CD4-positive, alpha-beta T cell treated with Interleukin-15 for 4 hours (primary cell): ENCODE measurements around the gene AVPR1B.

Experiments
- DNase-seq: peaks from one replicate; pipeline ENCODE4 v3.0.0-alpha.2; 2020; ENCODE audit warnings: low spot score

AVPR1B gene

GRCh38 chr1:206117151-206117948, at the start of gene AVPR1B:
TSS of gene AVPR1B (minus strand) at chr1:206117388. CDS start at chr1:206116890, 498 bp downstream.
- no peak for DNase-seq

DNA sequence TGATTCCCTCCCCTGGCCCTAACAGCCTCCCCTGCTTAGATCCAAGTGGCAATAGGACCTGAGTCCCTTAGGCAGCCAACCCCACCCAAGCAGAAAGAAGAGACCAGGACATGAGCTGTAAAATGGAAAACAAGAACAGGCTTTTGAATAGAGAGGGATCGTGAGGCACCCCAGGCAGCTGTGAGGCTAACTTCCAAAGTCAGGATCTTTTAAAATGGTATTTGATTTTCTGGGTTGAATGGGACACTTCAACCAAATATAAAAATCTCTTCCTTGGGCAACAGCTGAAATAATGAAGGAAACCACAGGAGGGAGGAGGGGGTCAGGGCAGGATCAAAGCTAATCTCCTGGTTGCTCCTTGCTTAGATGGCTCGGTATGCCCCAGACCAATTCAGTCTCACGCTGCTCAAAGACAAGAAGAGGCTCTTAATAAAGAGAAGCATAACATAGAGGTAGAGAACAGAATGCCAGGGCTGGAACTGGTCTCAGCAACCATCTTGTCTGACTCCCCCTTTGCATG, 28.6 kb upstream of the AVPR1B start:
- no peak for DNase-seq

- no peak for DNase-seq
Observed at GRCh38 chr1:206144605-206145004, 27.4 kb upstream of the AVPR1B start.

DNA sequence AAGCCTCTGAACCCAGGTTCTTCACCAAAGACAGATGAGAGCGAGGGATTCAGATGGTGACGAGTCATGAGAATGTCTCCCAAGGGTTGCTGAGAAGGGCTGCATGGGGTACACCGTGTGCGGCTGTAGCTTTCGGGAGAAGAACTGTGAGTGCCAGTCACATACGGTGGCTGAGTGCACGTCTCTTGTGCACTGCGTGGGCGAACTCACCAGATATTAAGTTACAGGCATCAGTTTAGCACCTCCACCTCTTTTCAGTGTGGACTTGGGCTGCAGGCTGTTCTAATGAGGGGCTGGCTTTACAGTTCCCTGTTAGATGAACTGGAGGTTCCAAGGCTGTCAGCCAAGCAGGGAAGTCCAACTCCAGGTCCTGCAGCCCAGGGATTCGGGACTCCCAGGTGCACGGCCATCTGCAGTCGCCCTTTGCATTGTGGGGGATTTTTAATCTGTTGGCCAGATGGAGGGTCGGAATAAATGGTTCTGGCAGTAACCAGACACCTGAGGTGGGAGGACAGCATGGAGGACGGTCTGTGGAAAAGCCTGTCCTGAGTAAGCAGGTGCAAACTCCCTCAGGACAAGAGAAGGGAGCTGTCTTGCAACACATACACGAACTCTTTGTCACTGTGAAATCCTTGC, 26.5 kb upstream of the AVPR1B start:
- DNase-seq, result no peak

GRCh38 chr1:206142770-206143169, 25.6 kb upstream of the AVPR1B start:
- no peak for DNase-seq

DNA sequence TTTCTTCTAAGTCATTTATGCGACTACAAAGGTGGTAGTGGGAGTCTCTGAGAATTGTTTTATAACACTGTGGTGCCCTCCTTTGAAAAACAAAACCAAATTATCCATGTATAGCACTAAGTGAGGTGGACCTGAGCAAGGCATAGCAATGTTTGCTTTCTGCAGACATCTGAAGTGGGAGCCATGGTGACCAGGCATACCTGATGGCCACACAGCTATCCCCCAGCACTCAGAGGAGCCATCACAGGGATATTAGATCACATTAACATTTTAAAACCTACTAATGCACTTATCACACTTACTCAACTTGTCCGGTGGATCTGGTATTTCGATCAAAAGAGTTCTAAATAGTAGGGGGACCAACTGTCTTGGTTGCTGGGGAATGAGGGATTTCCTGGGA, 24.8 kb upstream of the AVPR1B start:
- no peak for DNase-seq

- no peak for DNase-seq
Observed at GRCh38 chr1:206136241-206136640, 19.1 kb upstream of the AVPR1B start.

DNA sequence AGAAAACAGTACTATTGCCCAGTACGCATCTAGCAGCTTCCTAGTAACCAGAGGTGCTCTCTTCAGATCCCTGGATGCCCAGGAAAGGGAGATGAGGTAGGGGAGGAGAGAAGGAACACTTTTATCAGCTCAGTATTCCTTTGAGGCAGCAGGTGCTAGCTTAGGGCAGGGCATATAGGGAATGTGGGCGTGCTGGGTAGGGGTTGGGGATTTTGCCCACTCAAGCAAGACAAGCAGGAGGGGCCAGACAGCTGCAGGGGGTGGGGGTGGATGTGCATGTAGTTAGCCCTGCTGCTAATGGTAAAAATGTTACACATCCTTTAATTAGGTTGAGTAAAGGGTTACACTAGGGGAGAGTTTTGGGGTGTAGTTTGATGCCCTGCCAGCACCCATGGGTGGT, 18.1 kb upstream of the AVPR1B start:
- no peak for DNase-seq

- no peak for DNase-seq
Observed at GRCh38 chr1:206133751-206134415, 16.7 kb upstream of the AVPR1B start.

DNA sequence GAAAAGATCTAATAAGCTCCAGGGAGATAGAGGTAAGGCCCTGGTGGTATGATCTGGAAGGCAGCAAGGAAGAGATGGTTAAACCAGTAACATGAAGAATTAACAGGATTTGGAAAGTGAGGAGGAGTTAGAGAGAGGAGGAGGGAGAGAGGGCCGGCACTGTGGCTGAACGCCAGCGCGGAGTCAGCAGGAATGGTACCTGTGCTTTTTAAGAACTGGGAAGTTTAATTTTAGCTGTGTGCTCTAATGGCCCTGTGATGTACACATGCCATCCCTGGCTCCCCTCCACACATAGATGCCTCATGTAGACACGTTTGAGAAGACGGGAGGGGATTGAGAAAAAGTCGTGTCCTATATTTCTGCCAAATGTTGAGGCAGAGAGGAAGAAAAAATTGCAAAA, 13.8 kb upstream of the AVPR1B start:
- no peak for DNase-seq

DNA sequence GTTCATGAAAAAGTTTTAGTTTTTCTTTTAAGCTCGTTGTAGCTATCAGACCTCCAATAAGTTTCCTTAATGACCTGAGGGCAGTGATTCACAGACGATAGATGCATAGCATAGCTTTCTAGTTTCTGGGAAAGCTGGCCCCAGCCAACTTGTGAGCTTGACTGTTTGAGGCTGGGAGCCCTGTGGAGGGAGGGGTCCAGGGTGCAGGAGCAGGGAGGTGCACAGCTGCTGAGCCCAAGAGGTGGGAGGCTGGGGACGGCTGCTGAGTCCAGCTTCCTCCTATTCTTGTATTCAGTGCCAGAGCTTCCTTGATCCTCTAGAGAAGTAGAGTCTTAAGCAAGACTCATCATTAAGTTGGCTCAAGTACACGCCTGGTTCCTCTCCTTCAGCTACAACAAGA, 11.0 kb upstream of the AVPR1B start:
- no peak for DNase-seq

GRCh38 chr1:206127336-206127735, 10.1 kb upstream of the AVPR1B start:
- DNase-seq, result no peak

- DNase-seq, result no peak
Observed at GRCh38 chr1:206125346-206125745, 8.2 kb upstream of the AVPR1B start.

- no peak for DNase-seq
Observed at GRCh38 chr1:206122686-206123085, 5.5 kb upstream of the AVPR1B start.

DNA sequence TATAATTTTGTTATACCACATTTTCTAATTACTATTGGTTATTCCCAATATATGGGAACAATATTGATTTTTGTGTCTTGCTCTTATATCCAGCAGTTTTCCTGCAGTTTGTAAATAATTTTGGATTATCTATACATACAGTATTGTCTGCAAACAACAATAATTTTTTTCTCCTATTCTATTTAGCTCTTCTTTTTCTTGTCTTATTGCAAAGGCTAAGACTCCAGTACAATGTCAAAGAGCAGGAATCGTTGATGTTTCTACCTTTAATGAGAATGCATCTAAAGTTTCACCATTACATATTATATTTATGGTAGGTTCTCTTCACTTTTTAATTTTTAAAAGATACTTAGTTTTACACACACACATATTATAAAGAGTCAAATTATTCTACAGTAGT, 4.1 kb upstream of the AVPR1B start:
- DNase-seq, result no peak

DNA sequence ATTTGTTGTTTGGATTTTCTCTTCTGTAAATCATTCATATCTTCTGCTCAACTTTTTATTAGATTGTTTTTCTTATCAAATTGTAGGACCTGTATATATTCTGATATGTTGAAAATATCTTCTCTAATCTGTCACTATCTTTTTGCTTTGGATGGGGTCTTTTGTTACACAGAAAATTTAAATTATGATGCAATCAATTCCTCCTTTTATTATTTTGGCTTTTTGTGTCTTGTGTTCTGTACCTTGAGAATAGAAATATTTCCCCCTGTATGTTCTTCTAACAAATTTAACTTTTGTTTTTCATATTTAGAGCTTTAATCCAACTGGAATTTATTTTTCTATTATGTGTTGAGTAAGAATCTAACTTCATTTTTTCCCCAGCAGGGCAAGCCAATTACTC, 3.2 kb upstream of the AVPR1B start:
- DNase-seq, result no peak

DNA sequence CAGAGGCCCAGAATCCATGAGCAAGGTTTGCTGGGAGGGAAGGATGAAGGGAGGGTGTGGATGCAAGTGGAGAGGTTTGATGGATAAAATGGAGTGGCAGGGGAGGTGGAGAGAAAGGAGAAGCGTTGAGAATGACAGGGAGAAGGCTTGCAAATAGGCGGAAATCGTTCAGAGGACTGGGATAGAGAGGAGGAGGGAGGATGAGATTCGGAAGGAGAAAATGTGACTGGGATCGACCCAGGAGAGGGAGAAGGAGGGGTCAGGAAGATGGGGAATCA, 376 bp downstream of the AVPR1B start:
- DNase-seq, result no peak

DNA sequence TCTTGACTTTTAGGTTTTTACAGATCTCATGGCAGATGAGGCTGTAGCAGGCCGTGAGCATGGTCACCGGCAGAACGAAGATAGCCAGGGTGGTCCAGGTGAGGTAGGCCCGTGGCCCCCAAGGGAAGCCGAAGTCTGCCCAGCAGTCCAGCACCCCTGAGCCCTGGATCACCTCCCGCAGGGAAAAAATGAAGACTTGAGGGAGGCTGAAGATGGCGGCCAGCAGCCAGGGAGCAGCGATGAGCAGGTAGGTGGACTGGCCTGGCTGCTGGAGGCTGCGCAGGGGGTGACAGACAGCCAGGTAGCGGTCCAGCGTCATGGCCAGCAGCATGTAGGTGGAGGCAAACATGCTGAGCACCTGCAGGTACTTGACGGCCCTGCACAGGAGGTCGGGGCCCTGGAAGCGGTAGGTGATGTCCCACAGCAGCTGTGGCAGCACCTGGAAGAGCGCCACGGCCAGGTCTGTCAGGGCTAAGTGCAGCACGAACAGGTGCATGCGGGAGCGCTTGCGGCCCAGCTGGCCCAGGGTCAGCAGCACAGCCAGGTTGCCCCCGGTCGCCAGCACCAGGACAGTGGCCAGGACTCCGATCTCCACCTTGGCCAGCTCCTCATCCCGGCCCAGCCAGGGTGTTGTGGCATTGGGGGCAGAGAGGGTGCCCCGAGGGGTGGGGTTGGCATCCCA, 856 bp downstream of the AVPR1B start:
- no peak for DNase-seq

DNA sequence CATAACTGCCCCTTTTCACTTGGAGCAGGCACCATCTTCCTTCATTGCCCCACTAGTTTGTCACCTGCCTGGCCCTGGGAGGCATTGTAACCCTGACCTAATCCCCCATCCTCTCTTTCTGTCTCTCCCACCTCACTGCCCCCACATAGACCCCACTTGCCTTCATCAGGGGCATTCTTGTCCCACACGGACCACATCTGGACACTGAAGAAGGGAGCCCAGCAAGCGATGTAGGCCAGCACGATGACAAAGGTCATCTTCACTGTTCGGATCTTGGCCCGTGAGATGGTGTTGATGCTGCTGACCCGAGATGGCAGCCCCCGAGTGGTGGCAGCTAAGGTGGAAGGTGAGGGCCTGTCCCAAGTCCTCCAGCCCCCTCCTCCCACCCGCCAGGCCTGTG, 1.4 kb downstream of the AVPR1B start:
- no peak for DNase-seq

DNA sequence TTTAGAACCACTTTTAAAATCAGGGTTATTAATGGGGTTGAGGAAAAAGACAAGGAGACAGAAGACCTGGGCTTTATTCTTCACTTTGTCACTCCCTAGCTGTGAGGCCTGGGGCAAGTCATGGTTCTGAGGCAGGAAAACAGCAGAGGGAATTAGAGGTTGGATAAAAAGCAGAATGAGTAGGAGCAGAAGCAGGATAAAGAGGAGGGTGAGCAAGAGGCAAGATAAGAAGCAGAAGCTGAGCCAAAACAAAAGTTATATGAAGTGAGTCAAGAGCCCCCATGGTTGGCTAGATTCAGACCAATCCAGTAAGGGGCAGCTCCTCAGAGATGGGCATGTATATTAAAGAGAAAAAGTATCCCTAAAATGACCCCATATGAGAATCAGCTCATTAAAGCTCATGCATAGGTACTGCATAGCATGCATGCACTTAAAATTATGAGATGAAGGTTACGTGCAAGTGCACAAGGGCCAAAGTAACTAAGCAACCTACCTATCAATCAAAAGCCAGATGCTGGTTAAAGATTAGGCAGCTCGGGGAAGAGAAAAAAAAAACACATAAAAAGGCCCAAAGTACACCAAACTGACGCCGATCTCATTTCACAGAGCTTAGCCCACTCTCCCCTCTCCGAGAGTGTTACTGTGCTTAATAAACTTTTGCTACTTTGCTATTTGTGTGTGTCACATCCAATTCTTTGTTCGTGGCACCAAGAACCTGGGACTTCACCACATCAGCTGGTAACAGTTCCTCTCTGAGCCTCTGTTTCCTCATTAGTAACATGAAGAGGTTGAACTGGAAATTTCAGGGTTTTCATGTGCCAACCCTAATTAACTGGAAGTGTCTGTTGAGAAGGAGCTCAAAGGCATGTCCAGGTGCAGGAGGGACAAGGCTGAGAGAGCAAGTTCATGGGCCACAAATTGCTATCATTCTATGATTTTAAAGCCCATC, 2.2 kb downstream of the AVPR1B start:
- no peak for DNase-seq

DNA sequence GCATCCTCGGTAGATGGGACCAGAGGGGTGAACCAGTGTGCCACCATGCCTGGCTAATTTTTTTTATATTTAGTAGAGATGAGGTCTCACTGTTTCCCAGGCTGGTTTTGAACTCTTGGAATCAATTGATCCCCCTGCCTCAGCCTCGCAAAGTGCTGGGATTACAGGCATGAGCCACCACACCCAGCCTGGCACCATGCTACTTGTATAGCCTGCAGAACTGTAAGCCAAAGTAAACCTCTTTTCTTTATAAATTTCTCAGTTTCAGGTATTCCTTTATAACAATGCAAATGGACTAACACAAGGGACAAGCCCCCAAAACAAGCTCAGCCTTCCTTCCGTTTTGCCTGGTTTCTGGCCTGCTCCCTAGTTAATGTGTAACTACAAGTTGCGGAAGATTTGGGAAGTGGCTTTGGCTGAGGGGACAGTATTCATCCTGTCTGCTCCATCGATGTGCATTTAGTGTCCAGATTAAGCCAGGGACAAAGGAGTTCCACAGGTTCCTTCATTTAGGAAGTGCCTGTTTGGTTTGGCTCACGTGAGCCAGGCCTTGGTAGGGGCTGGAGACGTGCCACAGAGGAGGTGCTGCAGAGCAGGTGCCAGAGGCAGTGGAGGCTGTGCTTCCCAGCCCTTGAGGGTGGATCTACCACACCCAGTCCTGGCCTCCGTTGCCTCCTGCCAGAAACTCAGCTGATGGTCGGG, 4.4 kb downstream of the AVPR1B start:
- no peak for DNase-seq
